K562 (cell line): ENCODE measurements around the gene CHD2. TPM values are rescaled to one million over a fixed set of nuclear protein-coding genes. Genes with fewer than 3 reads are reported as not detected.

Experiments used
- CBFA2T3 ChIP-seq: fragments of 450-650 bp; IDR thresholded peaks from 2 replicates; pipeline ENCODE4 v1.6.1; 2017
- GTF2F1 ChIP-seq: IDR thresholded peaks from 2 replicates; pipeline ENCODE4 v1.6.1; 2011; ENCODE audit warnings: low read depth, low read length, improper control_type of control experiment
- RBBP5 ChIP-seq: fragments of 200-600 bp; sonication (generic); IDR thresholded peaks from 2 replicates; pipeline ENCODE4 v1.6.1; 2012; ENCODE audit warnings: borderline replicate concordance, mild to moderate bottlenecking, low read length, control low read depth, inconsistent platforms; ENCODE audit not compliant: insufficient read depth, poor library complexity, severe bottlenecking
- SMARCC2 ChIP-seq: fragments of 450-650 bp; IDR thresholded peaks from 2 replicates; pipeline ENCODE4 v1.6.1; 2017; ENCODE audit warnings: antibody characterized with exemption, moderate library complexity, mild to moderate bottlenecking, low read depth
- TEAD2 ChIP-seq: fragments of 450-650 bp; IDR thresholded peaks from 2 replicates; pipeline ENCODE4 v1.6.1; 2016; ENCODE audit warnings: missing genetic modification characterization, control low read depth, missing compliant biosample characterization
- ZNF165 ChIP-seq: fragments of 250-450 bp; sonication (Bioruptor Pico); IDR thresholded peaks from 2 replicates; pipeline ENCODE4 v1.4.0; 2020; ENCODE audit warnings: borderline replicate concordance
- ZNF699 ChIP-seq: fragments of 250-450 bp; sonication (Bioruptor Pico); IDR thresholded peaks from 2 replicates; pipeline ENCODE4 v1.8.0; 2021; ENCODE audit warnings: mild to moderate bottlenecking, moderate library complexity; ENCODE audit not compliant: insufficient replicate concordance
- ZNF764 ChIP-seq: fragments of 250-450 bp; sonication (Bioruptor Pico); IDR thresholded peaks from 2 replicates; pipeline ENCODE4 v1.4.0; 2020; ENCODE audit warnings: low read depth, mild to moderate bottlenecking, moderate library complexity
- ZSCAN29 ChIP-seq: fragments of 450-650 bp; IDR thresholded peaks from 2 replicates; pipeline ENCODE4 v1.6.1; 2017
- polyA plus RNA-seq, 8 experiments: library from polyadenylated mRNA; depleted of rRNA in 4 of 8; stranded (reverse) in 5 of 8; unstranded in 3 of 8; fragments of >200 nt; fragmentation: Nextera tagmentation in 2 of 8; fragmentation: Illumina TruSeq in 1 of 8; extraction: Ambion mirVana in 2 of 8; extraction: Trizol in 1 of 8; gene quantifications; 2 replicates each; pipeline versions ENCODE4 v1.2.1 to v1.2.3, GENCODE V29; 2011 to 2014; ENCODE audit warnings: inconsistent platforms in 1 of 8, missing spikeins in 1 of 8
- total RNA-seq, 7 experiments: library from RNA; depleted of rRNA in 6 of 7; stranded (reverse); fragments of >200 nt in 6 of 7; fragmentation: Illumina TruSeq in 2 of 7; extraction: Trizol in 2 of 7; gene quantifications; 2 replicates each; pipeline versions ENCODE4 v1.2.1 to v1.2.3, GENCODE V29; 2011 to 2021; ENCODE audit warnings: low replicate concordance in 1 of 7
- TF ChIP-seq, protein P1 (sequence below): fragments of 450-650 bp; IDR thresholded peaks from 2 replicates; pipeline ENCODE4 v1.6.1; 2018; ENCODE audit warnings: mild to moderate bottlenecking, low read depth; ENCODE audit not compliant: partially characterized antibody
- TF ChIP-seq, protein P2 (sequence below), 2 experiments: fragments of 450-650 bp; IDR thresholded peaks; 2 replicates each; pipeline ENCODE4 v1.6.1; 2016; ENCODE audit warnings: mild to moderate bottlenecking in 2 of 2, borderline replicate concordance in 1 of 2, low read depth in 1 of 2, moderate library complexity in 1 of 2
- TF ChIP-seq, protein P3 (sequence below): fragments of 250-450 bp; sonication (Bioruptor Pico); IDR thresholded peaks from 2 replicates; pipeline ENCODE4 v1.4.0; 2020; ENCODE audit warnings: mild to moderate bottlenecking, moderate library complexity

Gene CHD2
- total and polyA plus RNA-seq, 9 of the 15 experiments (the other 6 are each of a cell fraction or from before 2014, with no cell fraction given): 38.9 to 70.8 (median 56.2) TPM

DNA sequence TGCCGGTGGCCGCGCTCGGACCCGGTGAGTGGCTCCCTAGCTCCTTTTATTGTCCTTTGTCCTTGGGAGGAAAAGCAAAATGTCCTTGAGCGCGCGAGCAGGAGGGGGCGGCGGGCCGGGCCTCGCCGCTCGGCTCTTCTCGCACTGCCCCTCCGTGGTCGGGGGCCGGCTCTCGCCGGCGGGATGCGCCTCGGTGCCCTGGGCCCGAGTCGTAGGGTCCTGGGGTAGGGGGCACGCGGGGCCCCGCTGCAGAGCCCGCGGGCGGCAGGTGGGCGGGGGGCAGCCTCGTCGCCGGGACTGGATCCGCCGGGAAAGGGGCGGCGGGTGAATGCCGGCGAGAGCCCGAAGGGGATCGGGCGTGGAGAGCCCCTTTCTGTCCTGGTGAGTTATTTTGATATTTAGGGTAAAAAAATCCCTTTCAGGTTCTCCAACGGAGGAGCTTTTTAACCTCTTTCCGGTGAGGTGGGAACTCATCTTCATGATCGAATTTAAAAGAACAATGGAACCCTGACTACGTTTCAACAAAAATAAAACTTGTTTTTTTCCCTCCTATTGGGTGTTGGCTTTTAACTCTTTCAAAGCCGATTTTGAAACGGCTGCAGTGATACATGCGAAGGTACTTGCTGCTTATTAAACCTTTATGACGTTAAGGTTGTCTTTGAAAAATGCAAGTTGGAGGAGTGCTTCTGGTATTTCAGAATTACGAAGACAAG, 16.8 kb upstream of the CHD2 start (continued):
- TF ChIP-seq, protein P1, sequence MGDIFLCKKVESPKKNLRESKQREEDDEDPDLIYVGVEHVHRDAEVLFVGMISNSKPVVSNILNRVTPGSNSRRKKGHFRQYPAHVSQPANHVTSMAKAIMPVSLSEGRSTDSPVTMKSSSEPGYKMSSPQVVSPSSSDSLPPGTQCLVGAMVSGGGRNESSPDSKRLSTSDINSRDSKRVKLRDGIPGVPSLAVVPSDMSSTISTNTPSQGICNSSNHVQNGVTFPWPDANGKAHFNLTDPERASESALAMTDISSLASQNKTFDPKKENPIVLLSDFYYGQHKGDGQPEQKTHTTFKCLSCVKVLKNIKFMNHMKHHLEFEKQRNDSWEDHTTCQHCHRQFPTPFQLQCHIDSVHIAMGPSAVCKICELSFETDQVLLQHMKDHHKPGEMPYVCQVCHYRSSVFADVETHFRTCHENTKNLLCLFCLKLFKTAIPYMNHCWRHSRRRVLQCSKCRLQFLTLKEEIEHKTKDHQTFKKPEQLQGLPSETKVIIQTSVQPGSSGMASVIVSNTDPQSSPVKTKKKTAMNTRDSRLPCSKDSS: no peak
- TF ChIP-seq SMARCC2 (no peak), CBFA2T3 (no peak), GTF2F1 (no peak), ZNF764 (no peak), ZNF165 (CRISPR knock-in tag) (no peak), ZNF699 (CRISPR knock-in tag) (no peak), TEAD2 (no peak), ZSCAN29 (no peak), RBBP5 (peak; percentile 89)
- TF ChIP-seq, protein P2, sequence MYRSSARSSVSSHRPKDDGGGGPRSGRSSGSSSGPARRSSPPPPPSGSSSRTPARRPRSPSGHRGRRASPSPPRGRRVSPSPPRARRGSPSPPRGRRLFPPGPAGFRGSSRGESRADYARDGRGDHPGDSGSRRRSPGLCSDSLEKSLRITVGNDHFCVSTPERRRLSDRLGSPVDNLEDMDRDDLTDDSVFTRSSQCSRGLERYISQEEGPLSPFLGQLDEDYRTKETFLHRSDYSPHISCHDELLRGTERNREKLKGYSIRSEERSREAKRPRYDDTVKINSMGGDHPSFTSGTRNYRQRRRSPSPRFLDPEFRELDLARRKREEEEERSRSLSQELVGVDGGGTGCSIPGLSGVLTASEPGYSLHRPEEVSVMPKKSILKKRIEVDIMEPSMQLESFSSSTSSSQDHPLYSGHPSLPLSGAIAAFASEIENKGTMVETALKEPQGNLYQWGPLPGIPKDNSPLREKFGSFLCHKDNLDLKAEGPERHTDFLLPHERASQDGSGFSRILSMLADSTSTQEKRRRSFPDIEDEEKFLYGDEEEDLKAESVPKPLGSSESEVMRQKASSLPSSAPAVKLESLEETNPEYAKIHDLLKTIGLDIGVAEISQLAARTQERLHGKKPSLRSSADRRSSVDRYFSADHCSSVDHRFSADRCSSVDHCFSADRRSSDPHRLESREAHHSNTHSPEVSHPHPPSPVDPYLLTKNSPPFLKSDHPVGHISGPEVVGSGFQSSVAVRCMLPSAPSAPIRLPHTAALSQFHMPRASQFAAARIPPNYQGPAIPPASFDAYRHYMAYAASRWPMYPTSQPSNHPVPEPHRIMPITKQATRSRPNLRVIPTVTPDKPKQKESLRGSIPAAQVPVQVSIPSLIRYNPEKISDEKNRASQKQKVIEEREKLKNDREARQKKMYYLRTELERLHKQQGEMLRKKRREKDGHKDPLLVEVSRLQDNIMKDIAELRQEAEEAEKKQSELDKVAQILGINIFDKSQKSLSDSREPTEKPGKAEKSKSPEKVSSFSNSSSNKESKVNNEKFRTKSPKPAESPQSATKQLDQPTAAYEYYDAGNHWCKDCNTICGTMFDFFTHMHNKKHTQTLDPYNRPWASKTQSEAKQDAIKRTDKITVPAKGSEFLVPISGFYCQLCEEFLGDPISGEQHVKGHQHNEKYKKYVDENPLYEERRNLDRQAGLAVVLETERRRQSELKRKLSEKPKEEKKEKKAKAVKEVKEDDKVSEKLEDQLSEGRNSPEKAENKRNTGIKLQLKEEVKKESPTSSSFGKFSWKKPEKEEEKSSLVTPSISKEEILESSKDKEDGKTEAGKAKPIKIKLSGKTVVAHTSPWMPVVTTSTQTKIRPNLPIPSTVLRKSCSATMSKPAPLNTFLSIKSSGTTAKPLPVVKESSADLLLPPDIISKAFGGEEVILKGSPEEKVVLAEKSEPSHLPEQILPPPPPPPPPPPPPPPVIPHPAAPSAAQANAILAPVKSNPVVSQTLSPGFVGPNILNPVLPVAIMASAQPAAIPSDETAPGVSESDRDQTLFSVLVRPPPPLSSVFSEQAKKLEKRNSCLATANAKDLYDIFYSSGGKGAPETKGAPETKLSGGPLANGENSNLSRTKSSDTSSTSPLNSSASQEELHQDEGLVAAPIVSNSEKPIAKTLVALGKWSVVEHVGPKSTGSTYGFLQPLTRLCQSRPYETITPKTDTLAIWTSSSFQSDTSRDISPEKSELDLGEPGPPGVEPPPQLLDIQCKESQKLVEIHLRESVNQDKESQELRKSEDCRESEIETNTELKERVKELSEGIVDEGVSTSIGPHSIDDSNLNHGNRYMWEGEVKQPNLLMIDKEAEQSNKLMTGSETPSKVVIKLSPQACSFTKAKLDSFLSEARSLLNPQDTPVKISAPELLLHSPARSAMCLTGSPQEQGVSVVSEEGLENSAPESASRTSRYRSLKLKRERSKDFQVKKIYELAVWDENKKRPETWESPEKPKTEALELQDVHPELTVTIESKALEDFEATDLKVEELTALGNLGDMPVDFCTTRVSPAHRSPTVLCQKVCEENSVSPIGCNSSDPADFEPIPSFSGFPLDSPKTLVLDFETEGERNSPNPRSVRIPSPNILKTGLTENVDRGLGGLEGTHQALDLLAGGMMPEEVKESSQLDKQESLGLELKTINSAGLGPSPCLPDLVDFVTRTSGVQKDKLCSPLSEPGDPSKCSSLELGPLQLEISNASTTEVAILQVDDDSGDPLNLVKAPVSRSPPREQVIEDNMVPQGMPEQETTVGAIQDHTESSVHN (IDR thresholded peaks at IDR 0.05; ENCODE audit: borderline replicate concordance in 1 of 2, low read depth in 1 of 2): no peak
- TF ChIP-seq, protein P3, sequence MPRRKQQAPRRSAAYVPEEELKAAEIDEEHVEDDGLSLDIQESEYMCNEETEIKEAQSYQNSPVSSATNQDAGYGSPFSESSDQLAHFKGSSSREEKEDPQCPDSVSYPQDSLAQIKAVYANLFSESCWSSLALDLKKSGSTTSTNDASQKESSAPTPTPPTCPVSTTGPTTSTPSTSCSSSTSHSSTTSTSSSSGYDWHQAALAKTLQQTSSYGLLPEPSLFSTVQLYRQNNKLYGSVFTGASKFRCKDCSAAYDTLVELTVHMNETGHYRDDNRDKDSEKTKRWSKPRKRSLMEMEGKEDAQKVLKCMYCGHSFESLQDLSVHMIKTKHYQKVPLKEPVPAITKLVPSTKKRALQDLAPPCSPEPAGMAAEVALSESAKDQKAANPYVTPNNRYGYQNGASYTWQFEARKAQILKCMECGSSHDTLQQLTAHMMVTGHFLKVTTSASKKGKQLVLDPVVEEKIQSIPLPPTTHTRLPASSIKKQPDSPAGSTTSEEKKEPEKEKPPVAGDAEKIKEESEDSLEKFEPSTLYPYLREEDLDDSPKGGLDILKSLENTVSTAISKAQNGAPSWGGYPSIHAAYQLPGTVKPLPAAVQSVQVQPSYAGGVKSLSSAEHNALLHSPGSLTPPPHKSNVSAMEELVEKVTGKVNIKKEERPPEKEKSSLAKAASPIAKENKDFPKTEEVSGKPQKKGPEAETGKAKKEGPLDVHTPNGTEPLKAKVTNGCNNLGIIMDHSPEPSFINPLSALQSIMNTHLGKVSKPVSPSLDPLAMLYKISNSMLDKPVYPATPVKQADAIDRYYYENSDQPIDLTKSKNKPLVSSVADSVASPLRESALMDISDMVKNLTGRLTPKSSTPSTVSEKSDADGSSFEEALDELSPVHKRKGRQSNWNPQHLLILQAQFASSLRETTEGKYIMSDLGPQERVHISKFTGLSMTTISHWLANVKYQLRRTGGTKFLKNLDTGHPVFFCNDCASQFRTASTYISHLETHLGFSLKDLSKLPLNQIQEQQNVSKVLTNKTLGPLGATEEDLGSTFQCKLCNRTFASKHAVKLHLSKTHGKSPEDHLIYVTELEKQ (CRISPR knock-in tag): no peak
